MM.1S (cell line): ENCODE measurements around the gene LYSMD4.
"Not testable (repeated sequence)": the region's sequence is repeated elsewhere in the genome, so short reads cannot be mapped to it uniquely, and the experiment has no call there.

Experiments
- DNase-seq: peaks from one replicate; pipeline ENCODE4 v3.0.0-alpha.2; 2015
- H2AFZ ChIP-seq: fragments of 300-600 bp; sonication (generic); 2 replicates; pipeline ENCODE4 v1.6.0; 2016; ENCODE audit warnings: antibody characterized with exemption, low read length
- H3F3A ChIP-seq: fragments of 300-600 bp; sonication (generic); 2 replicates; pipeline ENCODE4 v1.6.1; 2016; ENCODE audit warnings: mild to moderate bottlenecking, antibody characterized with exemption, low read length, moderate library complexity, mixed read lengths; ENCODE audit not compliant: insufficient read depth
- H3K27ac ChIP-seq: fragments of 300-600 bp; sonication (generic); 2 replicates; pipeline ENCODE4 v1.5.1; 2016; ENCODE audit warnings: mild to moderate bottlenecking, low read length
- H3K27me3 ChIP-seq: fragments of 300-600 bp; sonication (generic); replicated peaks from 2 replicates; pipeline ENCODE4 v1.6.0; 2016; ENCODE audit warnings: low read length; ENCODE audit not compliant: insufficient read depth
- H3K36me3 ChIP-seq: fragments of 300-600 bp; sonication (generic); replicated peaks from 2 replicates; pipeline ENCODE4 v1.6.1; 2016; ENCODE audit warnings: mild to moderate bottlenecking, low read length, mixed read lengths; ENCODE audit not compliant: insufficient read depth
- H3K4me1 ChIP-seq: fragments of 300-600 bp; sonication (generic); 2 replicates; pipeline ENCODE4 v1.6.1; 2016; ENCODE audit warnings: low read length, mixed read lengths
- H3K4me2 ChIP-seq: fragments of 300-600 bp; sonication (generic); 2 replicates; pipeline ENCODE4 v1.6.0; 2016; ENCODE audit warnings: low read depth, low read length
- H3K4me3 ChIP-seq: fragments of 300-600 bp; sonication (generic); 2 replicates; pipeline ENCODE4 v1.5.1; 2016; ENCODE audit warnings: low read length, mixed read lengths
- H3K79me2 ChIP-seq: fragments of 300-600 bp; sonication (generic); 2 replicates; pipeline ENCODE4 v1.6.1; 2016; ENCODE audit warnings: mixed run types, low read length, mixed read lengths
- H3K9ac ChIP-seq: fragments of 300-600 bp; sonication (generic); 2 replicates; pipeline ENCODE4 v1.6.1; 2016; ENCODE audit warnings: low read length, mixed read lengths
- H3K9me2 ChIP-seq: fragments of 300-600 bp; sonication (generic); replicated peaks from 2 replicates; pipeline ENCODE4 v1.6.1; 2016; ENCODE audit warnings: mild to moderate bottlenecking, low read length, mixed read lengths; ENCODE audit not compliant: insufficient read depth
- H3K9me3 ChIP-seq: fragments of 300-600 bp; sonication (generic); replicated peaks from 2 replicates; pipeline ENCODE4 v1.6.1; 2016; ENCODE audit warnings: mild to moderate bottlenecking, low read length, mixed read lengths; ENCODE audit not compliant: insufficient read depth
- H4K20me1 ChIP-seq: fragments of 300-600 bp; sonication (generic); 2 replicates; pipeline ENCODE4 v1.6.1; 2016; ENCODE audit warnings: mild to moderate bottlenecking, low read length, moderate library complexity, mixed read lengths; ENCODE audit not compliant: insufficient read depth
- EZH2 ChIP-seq: fragments of 300-600 bp; sonication (generic); optimal IDR thresholded peaks from 2 replicates; pipeline ENCODE3; 2017; ENCODE audit warnings: low read depth, mild to moderate bottlenecking, antibody characterized with exemption, low read length, mixed read lengths
- EZH2phosphoT487 ChIP-seq: fragments of 300-600 bp; sonication (generic); IDR thresholded peaks from 2 replicates; pipeline ENCODE4 v1.6.1; 2018; ENCODE audit warnings: antibody characterized with exemption, low read length
- TF ChIP-seq, protein P1 (sequence below): fragments of 300-600 bp; sonication (generic); IDR thresholded peaks from 2 replicates; pipeline ENCODE4 v1.5.1; 2016; ENCODE audit warnings: antibody characterized with exemption, low read length, mixed read lengths

LYSMD4 gene

DNA sequence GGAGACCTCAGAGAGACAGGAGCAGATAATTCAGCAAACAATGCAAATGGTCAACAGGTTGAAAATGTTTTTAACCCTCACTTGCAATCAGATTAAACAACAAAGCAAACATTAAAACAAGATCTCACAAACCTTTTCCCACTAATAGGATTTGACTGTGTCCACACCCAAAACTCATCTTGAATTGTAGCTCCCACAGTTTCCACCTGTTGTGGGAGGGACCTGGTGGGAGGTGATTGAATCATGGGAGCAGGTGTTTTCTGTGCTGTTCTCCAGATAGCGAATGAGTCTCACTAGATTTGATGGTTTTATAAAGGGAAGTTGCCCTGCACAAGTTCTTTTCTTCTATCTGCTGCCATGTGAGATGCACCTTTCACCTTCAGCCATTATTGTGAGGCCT is 1.3 kb upstream of the LYSMD4 start:
- DNase-seq: no peak
- Histone ChIP-seq H3K4me2 (no peak overlapping the region), H4K20me1 (no peaks in the 10 kb centered on the region), H3K36me3 (no peaks in the 10 kb centered on the region), H3K4me1 (peaks cover 7% of the 10 kb centered on the region; the same call in 1 of the 2 replicates), H3K79me2 (0 out of 2 replicates have a peak, but pooled peaks cover 3% of the 10 kb centered on the region), H3K4me3 (no peak overlapping the region), H3K9me3 (no peaks in the 10 kb centered on the region), H3K9ac (no peak overlapping the region), H3F3A (peaks cover 8% of the 10 kb centered on the region; the same call in 1 of the 2 replicates), H3K9me2 (no peaks in the 10 kb centered on the region), H2AFZ (no peak overlapping the region), H3K27ac (no peak overlapping the region), H3K27me3 (no peaks in the 10 kb centered on the region)
- no peak for TF ChIP-seq EZH2

DNA sequence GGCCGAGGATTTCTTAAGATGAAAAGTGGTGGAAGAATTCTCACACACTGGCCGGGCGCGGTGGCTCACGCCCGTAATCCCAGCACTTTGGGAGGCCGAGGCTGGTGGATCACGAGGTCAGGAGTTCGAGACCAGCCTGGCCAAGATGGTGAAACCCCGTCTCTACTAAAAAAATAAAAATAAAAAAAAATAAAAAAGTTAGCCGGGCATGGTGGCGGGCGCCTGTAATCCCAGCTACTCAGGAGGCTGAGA is 729 bp upstream of the LYSMD4 start:
- Histone ChIP-seq H2AFZ (peak overlapping the region; percentile 100), H3K9ac (peak overlapping the region; percentile 57; the same call in 1 of the 2 replicates), H3K4me2 (peak overlapping the region; percentile 90; the same call in 1 of the 2 replicates), H3K27ac (peak overlapping the region; percentile 42; the same call in 1 of the 2 replicates)
- not testable (repeated sequence) for H4K20me1 ChIP-seq, H3K27me3 ChIP-seq, H3K9me2 ChIP-seq, H3K4me3 ChIP-seq, DNase-seq, H3K79me2 ChIP-seq, H3F3A ChIP-seq, H3K9me3 ChIP-seq, H3K36me3 ChIP-seq, H3K4me1 ChIP-seq

DNA sequence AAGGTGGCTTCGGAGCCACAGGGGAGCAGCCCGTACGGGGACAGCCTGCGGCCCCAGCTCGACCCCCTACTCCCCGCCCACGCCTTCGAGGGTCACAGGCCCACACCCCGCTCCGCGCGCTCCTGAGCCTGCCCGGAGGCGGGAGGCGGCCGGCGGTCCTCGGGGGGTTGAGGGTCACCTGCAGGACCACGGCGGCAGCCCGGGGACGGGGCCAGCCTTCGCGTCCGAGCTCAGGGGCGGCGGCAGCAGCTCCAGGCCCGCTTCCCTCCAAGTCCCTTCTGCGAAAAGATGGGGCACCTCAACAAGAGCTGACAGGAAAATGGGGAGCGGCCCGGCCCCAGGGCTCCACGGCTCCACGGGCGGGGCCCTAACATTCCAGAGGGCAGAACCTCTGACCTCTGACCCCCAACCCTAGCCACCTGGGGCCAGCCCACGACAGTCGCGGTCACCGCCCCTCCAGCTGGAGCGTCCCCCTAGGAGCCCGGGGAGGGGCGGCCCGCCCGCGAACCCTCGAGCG is 428 bp downstream of the LYSMD4 start:
- H2AFZ ChIP-seq: peak overlapping the region; percentile 90
- no peak for TF ChIP-seq EZH2phosphoT487
- TF ChIP-seq, protein P1, sequence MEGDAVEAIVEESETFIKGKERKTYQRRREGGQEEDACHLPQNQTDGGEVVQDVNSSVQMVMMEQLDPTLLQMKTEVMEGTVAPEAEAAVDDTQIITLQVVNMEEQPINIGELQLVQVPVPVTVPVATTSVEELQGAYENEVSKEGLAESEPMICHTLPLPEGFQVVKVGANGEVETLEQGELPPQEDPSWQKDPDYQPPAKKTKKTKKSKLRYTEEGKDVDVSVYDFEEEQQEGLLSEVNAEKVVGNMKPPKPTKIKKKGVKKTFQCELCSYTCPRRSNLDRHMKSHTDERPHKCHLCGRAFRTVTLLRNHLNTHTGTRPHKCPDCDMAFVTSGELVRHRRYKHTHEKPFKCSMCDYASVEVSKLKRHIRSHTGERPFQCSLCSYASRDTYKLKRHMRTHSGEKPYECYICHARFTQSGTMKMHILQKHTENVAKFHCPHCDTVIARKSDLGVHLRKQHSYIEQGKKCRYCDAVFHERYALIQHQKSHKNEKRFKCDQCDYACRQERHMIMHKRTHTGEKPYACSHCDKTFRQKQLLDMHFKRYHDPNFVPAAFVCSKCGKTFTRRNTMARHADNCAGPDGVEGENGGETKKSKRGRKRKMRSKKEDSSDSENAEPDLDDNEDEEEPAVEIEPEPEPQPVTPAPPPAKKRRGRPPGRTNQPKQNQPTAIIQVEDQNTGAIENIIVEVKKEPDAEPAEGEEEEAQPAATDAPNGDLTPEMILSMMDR: no peak
- TF ChIP-seq EZH2: no peak
- no peaks in the 10 kb centered on the region for H3K27me3 ChIP-seq
- H3K4me2 ChIP-seq: peak overlapping the region; percentile 97
- peak overlapping the region; percentile 61; the same call in 1 of the 2 replicates for H3K9ac ChIP-seq
- H3K9me3 ChIP-seq: no peaks in the 10 kb centered on the region
- peaks cover 7% of the 10 kb centered on the region; the same call in 1 of the 2 replicates for H3K4me1 ChIP-seq
- no peaks in the 10 kb centered on the region for H3K9me2 ChIP-seq
- H3K36me3 ChIP-seq: no peaks in the 10 kb centered on the region
- no peaks in the 10 kb centered on the region for H4K20me1 ChIP-seq
- H3K27ac ChIP-seq: no peak overlapping the region
- peak; percentile 16 for DNase-seq
- 0 out of 2 replicates have a peak, but pooled peaks cover 3% of the 10 kb centered on the region for H3K79me2 ChIP-seq
- H3K4me3 ChIP-seq: peak overlapping the region; percentile 91
- H3F3A ChIP-seq: peaks cover 8% of the 10 kb centered on the region; the same call in 1 of the 2 replicates

- Histone ChIP-seq H3K9ac (peak overlapping the region; percentile 61; the same call in 1 of the 2 replicates), H3K4me1 (peaks cover 7% of the 10 kb centered on the region; the same call in 1 of the 2 replicates), H3K27ac (no peak overlapping the region), H3K79me2 (0 out of 2 replicates have a peak, but pooled peaks cover 3% of the 10 kb centered on the region), H3K9me2 (no peaks in the 10 kb centered on the region), H3K27me3 (no peaks in the 10 kb centered on the region), H3K9me3 (no peaks in the 10 kb centered on the region), H3K36me3 (no peaks in the 10 kb centered on the region), H2AFZ (no peak overlapping the region; the same call in 1 of the 2 replicates), H3F3A (peaks cover 8% of the 10 kb centered on the region; the same call in 1 of the 2 replicates), H4K20me1 (no peaks in the 10 kb centered on the region), H3K4me3 (peak overlapping the region; percentile 91), H3K4me2 (peak overlapping the region; percentile 97)
- TF ChIP-seq, protein P1: no peak
- TF ChIP-seq EZH2phosphoT487: no peak
- TF ChIP-seq EZH2: no peak
- no peak for DNase-seq
These were observed 1.0 kb downstream of the LYSMD4 start for GRCh38 chr15:99732124-99732750.
